NCI-H2196 treated with DMSO at 0.1 percent for 48 hours (cell line): Measurements from ENCODE around the gene BMPR1B.

Source experiments
- DNase-seq: peaks from one replicate; lab custom pipeline; 2025; ENCODE audit not compliant: unreplicated experiment; lab: John Stamatoyannopoulos, UW

The BMPR1B gene

GRCh38 chr4:94947681-94948108 is 189.9 kb downstream of the BMPR1B start:
- no peak for DNase-seq

- DNase-seq, result no peak
Measured at GRCh38 chr4:94954251-94954650, 196.5 kb downstream of the BMPR1B start.

GRCh38 chr4:94957030-94957429 is 199.3 kb downstream of the BMPR1B start:
- DNase-seq, result no peak

- no peak for DNase-seq
Measured at GRCh38 chr4:94959307-94959706, 201.6 kb downstream of the BMPR1B start.

- DNase-seq, result no peak
Measured at GRCh38 chr4:94960708-94961107, 203.0 kb downstream of the BMPR1B start.

- DNase-seq, result no peak
Measured at GRCh38 chr4:94961420-94961819, 203.7 kb downstream of the BMPR1B start.

- no peak for DNase-seq
Measured at GRCh38 chr4:94962484-94962883, 204.7 kb downstream of the BMPR1B start.

GRCh38 chr4:94965852-94966251 is 208.1 kb downstream of the BMPR1B start:
- DNase-seq, result no peak

- DNase-seq, result no peak
Measured at GRCh38 chr4:94968493-94968892, 210.7 kb downstream of the BMPR1B start.

- DNase-seq, result no peak
Measured at GRCh38 chr4:94970650-94971049, 212.9 kb downstream of the BMPR1B start.

- DNase-seq, result no peak
Measured at GRCh38 chr4:94974773-94975172, 217.0 kb downstream of the BMPR1B start.

GRCh38 chr4:94976371-94977011 is 218.7 kb downstream of the BMPR1B start:
- DNase-seq, result no peak

GRCh38 chr4:94978904-94979303 is 221.1 kb downstream of the BMPR1B start:
- DNase-seq, result no peak

GRCh38 chr4:94979621-94980020 is 221.9 kb downstream of the BMPR1B start:
- no peak for DNase-seq

GRCh38 chr4:94995684-94996394 is 238.1 kb downstream of the BMPR1B start:
- no peak for DNase-seq

- DNase-seq, result no peak
Measured at GRCh38 chr4:95000076-95000648, 242.4 kb downstream of the BMPR1B start.

GRCh38 chr4:95004912-95005311 is 247.2 kb downstream of the BMPR1B start:
- no peak for DNase-seq

GRCh38 chr4:95007998-95008397 is 250.2 kb downstream of the BMPR1B start:
- DNase-seq, result no peak

GRCh38 chr4:95013236-95013635 is 255.5 kb downstream of the BMPR1B start:
- no peak for DNase-seq

GRCh38 chr4:95014068-95014467 is 256.3 kb downstream of the BMPR1B start:
- no peak for DNase-seq

- DNase-seq, result no peak
Measured at GRCh38 chr4:95017305-95018064, 259.7 kb downstream of the BMPR1B start.

GRCh38 chr4:95018785-95019184 is 261.0 kb downstream of the BMPR1B start:
- DNase-seq, result no peak
